HEK293T (cell line): Measurements from ENCODE around the gene TMEM178B.

Source experiments
- CTCF ChIA-PET: fragments of 350-600 bp; formaldehyde crosslinking; extraction: SDS; loops from one replicate; lab custom pipeline; 2021; ENCODE audit warnings: antibody characterized with exemption, inconsistent platforms; lab: Yijun Ruan, JAX
- POLR2A ChIA-PET: fragments of 350-600 bp; formaldehyde crosslinking; extraction: SDS; loops from one replicate; lab custom pipeline; 2020; ENCODE audit warnings: antibody characterized with exemption, inconsistent platforms; lab: Yijun Ruan, JAX
- DNase-seq: peaks from one replicate; pipeline ENCODE4 v3.0.0; 2012; ENCODE audit warnings: mixed read lengths; ENCODE audit errors: extremely low spot score
- ARNT ChIP-seq: fragments of 450-650 bp; IDR thresholded peaks from 2 replicates; pipeline ENCODE4 v1.6.1; 2017; ENCODE audit warnings: mild to moderate bottlenecking
- BHLHE40 ChIP-seq: fragments of 450-650 bp; IDR thresholded peaks from 2 replicates; pipeline ENCODE4 v1.6.1; 2016; ENCODE audit warnings: mild to moderate bottlenecking, moderate library complexity, borderline replicate concordance
- CTBP1 ChIP-seq: fragments of 450-650 bp; IDR thresholded peaks from 2 replicates; pipeline ENCODE4 v1.6.1; 2016; ENCODE audit warnings: borderline replicate concordance
- ELF4 ChIP-seq: fragments of 450-650 bp; IDR thresholded peaks from 2 replicates; pipeline ENCODE4 v1.6.1; 2017; ENCODE audit warnings: antibody characterized with exemption
- FOXA1 ChIP-seq: fragments of 450-650 bp; IDR thresholded peaks from 2 replicates; pipeline ENCODE4 v1.6.1; 2016; ENCODE audit warnings: mild to moderate bottlenecking
- FOXK2 ChIP-seq: fragments of 450-650 bp; IDR thresholded peaks from 2 replicates; pipeline ENCODE4 v1.6.1; 2016; ENCODE audit warnings: mild to moderate bottlenecking
- FOXM1 ChIP-seq: fragments of 450-650 bp; IDR thresholded peaks from 2 replicates; pipeline ENCODE4 v1.6.1; 2017; ENCODE audit warnings: mild to moderate bottlenecking, borderline replicate concordance
- HDGF ChIP-seq: fragments of 450-650 bp; IDR thresholded peaks from 2 replicates; pipeline ENCODE4 v1.6.1; 2017; ENCODE audit warnings: antibody characterized with exemption, borderline replicate concordance
- L3MBTL2 ChIP-seq: fragments of 450-650 bp; conservative IDR thresholded peaks from 2 replicates; pipeline ENCODE4 v1.6.1; 2016; ENCODE audit warnings: mild to moderate bottlenecking
- LEF1 ChIP-seq: fragments of 450-650 bp; IDR thresholded peaks from 2 replicates; pipeline ENCODE4 v1.6.1; 2017; ENCODE audit warnings: mild to moderate bottlenecking, borderline replicate concordance
- NFRKB ChIP-seq: fragments of 450-650 bp; IDR thresholded peaks from 2 replicates; pipeline ENCODE4 v1.6.1; 2016; ENCODE audit warnings: mild to moderate bottlenecking, moderate library complexity
- PKNOX1 ChIP-seq: fragments of 450-650 bp; IDR thresholded peaks from 2 replicates; pipeline ENCODE4 v1.6.1; 2016
- SP1 ChIP-seq: fragments of 450-650 bp; IDR thresholded peaks from 2 replicates; pipeline ENCODE4 v1.6.1; 2017
- SUZ12 ChIP-seq: fragments of 450-650 bp; IDR thresholded peaks from 2 replicates; pipeline ENCODE4 v1.6.1; 2016; ENCODE audit warnings: mild to moderate bottlenecking
- TARDBP ChIP-seq: fragments of 450-650 bp; IDR thresholded peaks from 2 replicates; pipeline ENCODE4 v1.6.1; 2016
- ZNF384 ChIP-seq: fragments of 450-650 bp; IDR thresholded peaks from 2 replicates; pipeline ENCODE4 v1.6.1; 2016

TMEM178B gene

GRCh38 chr7:141198194-141198958 lies 124.5 kb downstream of the TMEM178B start:
- ChIA-PET CTCF (no interaction called here), POLR2A (no interaction called here)
- no peak for DNase-seq
- no peak for TF ChIP-seq ARNT
- TF ChIP-seq PKNOX1: no peak
- TF ChIP-seq SP1: no peak
- TF ChIP-seq L3MBTL2: no peak
- TF ChIP-seq FOXM1: no peak

GRCh38 chr7:141200191-141201108 lies 126.6 kb downstream of the TMEM178B start:
- CTCF ChIA-PET: interaction anchor here (0.6 kb wide), 1 partner anchor 237 kb away, joined by 3 read pairs; no protein-coding TSS in a partner anchor
- DNase-seq: no peak
- POLR2A ChIA-PET: no interaction called here
- TF ChIP-seq FOXK2: no peak

- no peak for DNase-seq
- CTCF ChIA-PET: no interaction called here
- no peak for TF ChIP-seq L3MBTL2
- no peak for TF ChIP-seq TARDBP
- TF ChIP-seq SP1: no peak
- TF ChIP-seq NFRKB: no peak
- no peak for TF ChIP-seq SUZ12
- TF ChIP-seq HDGF: no peak
- no peak for TF ChIP-seq FOXM1
- no peak for TF ChIP-seq PKNOX1
- no peak for TF ChIP-seq ZNF384
- no peak for TF ChIP-seq LEF1
- TF ChIP-seq ELF4: no peak
- TF ChIP-seq FOXK2: no peak
- TF ChIP-seq ARNT: no peak
- no peak for TF ChIP-seq BHLHE40
- no peak for TF ChIP-seq CTBP1
- no peak for TF ChIP-seq FOXA1
- POLR2A ChIA-PET: no interaction called here
Observed at GRCh38 chr7:141201145-141201885, 127.5 kb downstream of the TMEM178B start.

- TF ChIP-seq SUZ12 (no peak), FOXM1 (no peak), ARNT (no peak), TARDBP (no peak), FOXA1 (no peak), LEF1 (no peak), HDGF (no peak), L3MBTL2 (no peak), CTBP1 (no peak), FOXK2 (no peak), BHLHE40 (no peak), ELF4 (no peak), SP1 (no peak), ZNF384 (no peak)
- POLR2A ChIA-PET: no interaction called here
- CTCF ChIA-PET: no interaction called here
- DNase-seq: no peak
Observed at GRCh38 chr7:141202535-141202934, 128.7 kb downstream of the TMEM178B start.

- TF ChIP-seq FOXA1: no peak
- no peak for TF ChIP-seq ZNF384
- no peak for TF ChIP-seq HDGF
- no peak for TF ChIP-seq PKNOX1
- no peak for TF ChIP-seq CTBP1
- TF ChIP-seq NFRKB: no peak
- no peak for TF ChIP-seq L3MBTL2
- no peak for TF ChIP-seq ELF4
- TF ChIP-seq LEF1: no peak
- no peak for TF ChIP-seq FOXK2
- TF ChIP-seq SP1: no peak
- TF ChIP-seq FOXM1: no peak
- no peak for TF ChIP-seq ARNT
- TF ChIP-seq BHLHE40: no peak
- TF ChIP-seq SUZ12: no peak
- CTCF ChIA-PET: no interaction called here
- POLR2A ChIA-PET: no interaction called here
- no peak for DNase-seq
Observed at GRCh38 chr7:141203177-141203576, 129.3 kb downstream of the TMEM178B start.
